Activated T-helper 9 cell treated with anti-CD3 and anti-CD28 coated beads, Interleukin-2, amount 50 U/mL, for 16 hours (primary cell): ENCODE results near the gene PITPNM1.
"Not testable (repeated sequence)": the region's sequence is repeated elsewhere in the genome, so short reads cannot be mapped to it uniquely, and the experiment has no call there.

Source experiments
- DNase-seq: peaks from one replicate; pipeline ENCODE4 v3.0.0-alpha.2; 2020; ENCODE audit warnings: low read depth

The PITPNM1 gene

GRCh38 chr11:67523556-67524479 lies 18.7 kb upstream of the PITPNM1 start:
- no peak for DNase-seq

- no peak for DNase-seq
Observed at GRCh38 chr11:67522844-67523555, 17.8 kb upstream of the PITPNM1 start, which contains the start of gene CABP2. Gene CABP2, minus strand, starts transcription at chr11:67523446. Its CDS starts 120 bp downstream, at chr11:67523326.

- no peak for DNase-seq
Observed at GRCh38 chr11:67522338-67522737, 17.2 kb upstream of the PITPNM1 start.

GRCh38 chr11:67521924-67522323 lies 16.8 kb upstream of the PITPNM1 start:
- DNase-seq, result no peak

GRCh38 chr11:67520856-67521824 lies 16.0 kb upstream of the PITPNM1 start:
- DNase-seq, result no peak

GRCh38 chr11:67519726-67520125 lies 14.6 kb upstream of the PITPNM1 start:
- no peak for DNase-seq

GRCh38 chr11:67517784-67518552 lies 12.8 kb upstream of the PITPNM1 start:
- DNase-seq, result no peak

- no peak for DNase-seq
Observed at GRCh38 chr11:67516806-67517205, 11.6 kb upstream of the PITPNM1 start.

GRCh38 chr11:67514116-67514515 lies 9.0 kb upstream of the PITPNM1 start:
- no peak for DNase-seq

GRCh38 chr11:67511558-67511957 lies 6.4 kb upstream of the PITPNM1 start:
- DNase-seq, result not testable (repeated sequence)

GRCh38 chr11:67510023-67510345 lies 4.8 kb upstream of the PITPNM1 start:
- no peak for DNase-seq

- peak; percentile 99 for DNase-seq
Observed at GRCh38 chr11:67508486-67509121, 3.4 kb upstream of the PITPNM1 start.

GRCh38 chr11:67507864-67508485 lies 2.8 kb upstream of the PITPNM1 start, which contains the start of gene CDK2AP2:
Gene CDK2AP2, minus strand, starts transcription at chr11:67508162. Its CDS starts 80 bp downstream, at chr11:67508082.
- peak; percentile 96 for DNase-seq

- no peak for DNase-seq
Observed at GRCh38 chr11:67507242-67507863, 2.2 kb upstream of the PITPNM1 start.

- DNase-seq, result no peak
Observed at GRCh38 chr11:67506426-67507051, 1.4 kb upstream of the PITPNM1 start.

GRCh38 chr11:67505605-67506396 lies 638 bp upstream of the PITPNM1 start:
- peak; percentile 87 for DNase-seq

- DNase-seq, result peak; percentile 37
Observed at GRCh38 chr11:67504005-67504949, 886 bp downstream of the PITPNM1 start.
